AG04450 (cell line): ENCODE data around the gene OPCML. TPM values are rescaled to one million over a fixed set of nuclear protein-coding genes. Genes with fewer than 3 reads are reported as not detected.

Source experiments
- CTCF ChIA-PET: fragments of 300-600, 350-600 bp; formaldehyde crosslinking; extraction: SDS; loops from one replicate; lab custom pipeline; 2022; ENCODE audit warnings: antibody characterized with exemption, inconsistent platforms; lab: Charles Lee
- POLR2A ChIA-PET: fragments of 350-600 bp; formaldehyde crosslinking; extraction: SDS; loops from one replicate; lab custom pipeline; 2021; ENCODE audit warnings: antibody characterized with exemption, inconsistent platforms; lab: Yijun Ruan, JAX
- DNase-seq: peaks from one replicate; pipeline ENCODE4 v3.0.0-alpha.2; 2011; ENCODE audit warnings: low read depth, low spot score
- H3K27ac ChIP-seq: one replicate; pipeline ENCODE4 v1.5.1; 2012; ENCODE audit warnings: low read depth, low read length, control low read depth
- H3K27me3 ChIP-seq: one replicate; pipeline ENCODE4 v1.6.0; 2012; ENCODE audit warnings: low read length; ENCODE audit not compliant: control insufficient read depth, insufficient read depth
- H3K4me3 ChIP-seq: 2 replicates; pipeline ENCODE4 v1.5.1; 2011; ENCODE audit warnings: mild to moderate bottlenecking, low read depth, low read length, control low read depth
- H3K9me3 ChIP-seq: 2 replicates; pipeline ENCODE4 v1.5.1; 2012; ENCODE audit warnings: low read length; ENCODE audit not compliant: control insufficient read depth, insufficient read depth
- CTCF ChIP-seq: IDR thresholded peaks from 2 replicates; pipeline ENCODE4 v1.5.1; 2011; ENCODE audit warnings: low read depth, low read length, control low read depth, inconsistent platforms
- polyA plus RNA-seq: library from polyadenylated mRNA; depleted of rRNA; stranded (reverse); fragments of >200 nt; gene quantifications from 2 replicates; pipeline ENCODE4 v1.2.3, GENCODE V29; 2011

Gene OPCML
- polyA plus RNA-seq, 1 experiment: 1.1 TPM

- no peak for DNase-seq
- POLR2A ChIA-PET: no interaction called here
- peaks cover 25% of the 10 kb centered on the region; the same call in 1 of the 2 replicates for H3K9me3 ChIP-seq
- no peak overlapping the region for H3K4me3 ChIP-seq
- H3K27ac ChIP-seq: no peak overlapping the region
- H3K27me3 ChIP-seq: no peaks in the 10 kb centered on the region
- CTCF ChIA-PET: no interaction called here
- TF ChIP-seq CTCF: no peak
These were observed 182.3 kb downstream of the OPCML start for GRCh38 chr11:133350045-133350444.

GRCh38 chr11:133347988-133348387 is 184.3 kb downstream of the OPCML start:
- no peaks in the 10 kb centered on the region for H3K27me3 ChIP-seq
- no peak overlapping the region for H3K27ac ChIP-seq
- ChIA-PET POLR2A (no interaction called here), CTCF (no interaction called here)
- H3K4me3 ChIP-seq: no peak overlapping the region
- peaks cover 24% of the 10 kb centered on the region; the same call in 1 of the 2 replicates for H3K9me3 ChIP-seq
- TF ChIP-seq CTCF: no peak
- DNase-seq: no peak

GRCh38 chr11:133346137-133346536 is 186.2 kb downstream of the OPCML start:
- no peak overlapping the region for H3K27ac ChIP-seq
- CTCF ChIA-PET: no interaction called here
- POLR2A ChIA-PET: no interaction called here
- H3K4me3 ChIP-seq: no peak overlapping the region
- H3K9me3 ChIP-seq: peaks cover 36% of the 10 kb centered on the region
- no peak for TF ChIP-seq CTCF
- no peaks in the 10 kb centered on the region for H3K27me3 ChIP-seq
- no peak for DNase-seq

GRCh38 chr11:133343951-133344350 is 188.3 kb downstream of the OPCML start:
- CTCF ChIA-PET: no interaction called here
- no peak for TF ChIP-seq CTCF
- H3K4me3 ChIP-seq: no peak overlapping the region
- DNase-seq: no peak
- H3K27me3 ChIP-seq: no peaks in the 10 kb centered on the region
- POLR2A ChIA-PET: no interaction called here
- H3K27ac ChIP-seq: no peak overlapping the region
- H3K9me3 ChIP-seq: peaks cover 44% of the 10 kb centered on the region

- TF ChIP-seq CTCF: no peak
- DNase-seq: no peak
- POLR2A ChIA-PET: no interaction called here
- CTCF ChIA-PET: no interaction called here
- Histone ChIP-seq H3K27ac (no peak overlapping the region), H3K4me3 (no peak overlapping the region), H3K27me3 (no peaks in the 10 kb centered on the region), H3K9me3 (peaks cover 57% of the 10 kb centered on the region)
These were observed 192.7 kb downstream of the OPCML start for GRCh38 chr11:133339495-133340140.
